OCI-LY7 (cell line): Measurements from ENCODE around the gene ARHGEF4. TPM values are rescaled to one million over a fixed set of nuclear protein-coding genes. Genes with fewer than 3 reads are reported as not detected.

Experiments
- BruUV-seq: library from RNA; stranded (reverse); fragments of 400-500 nt; replicated peaks from 2 replicates; lab custom pipeline; 2021; lab: Mats Ljungman, UMichigan
- CTCF ChIA-PET: fragments of 300-600 bp; sonication (Branson Sonifier 250); formaldehyde crosslinking; loops from one replicate; lab custom pipeline; 2022; ENCODE audit warnings: antibody characterized with exemption; ENCODE audit not compliant: unreplicated experiment; lab: Charles Lee
- POLR2A ChIA-PET: fragments of 300-600 bp; sonication (Branson Sonifier 250); formaldehyde crosslinking; loops from one replicate; lab custom pipeline; 2022; ENCODE audit warnings: antibody characterized with exemption; lab: Charles Lee
- DNase-seq: peaks from one replicate; pipeline ENCODE4 v3.0.0-alpha.2; 2015; ENCODE audit warnings: low spot score
- H2AFZ ChIP-seq: fragments of 200-600 bp; sonication (generic), shearing (Covaris generic); 2 replicates; pipeline ENCODE4 v1.6.1; 2014; ENCODE audit warnings: mild to moderate bottlenecking, antibody characterized with exemption, low read length, moderate library complexity
- H3K27ac ChIP-seq: fragments of 200-600 bp; sonication (generic); 2 replicates; pipeline ENCODE4 v1.5.1; 2014; ENCODE audit warnings: mixed run types, low read depth, mild to moderate bottlenecking, moderate library complexity, low read length, inconsistent platforms; ENCODE audit not compliant: poor library complexity, severe bottlenecking
- H3K36me3 ChIP-seq: fragments of 200-600 bp; sonication (generic); 2 replicates; pipeline ENCODE4 v1.6.1; 2014; ENCODE audit warnings: mild to moderate bottlenecking, antibody characterized with exemption, low read length, moderate library complexity, mixed read lengths; ENCODE audit not compliant: insufficient read depth
- H3K4me1 ChIP-seq: fragments of 200-600 bp; sonication (generic); 2 replicates; pipeline ENCODE4 v1.5.1; 2014; ENCODE audit warnings: mild to moderate bottlenecking, low read length; ENCODE audit not compliant: insufficient read depth, poor library complexity, severe bottlenecking
- H3K4me2 ChIP-seq: fragments of 200-600 bp; sonication (generic); 2 replicates; pipeline ENCODE4 v1.6.1; 2014; ENCODE audit warnings: mild to moderate bottlenecking, low read length
- H3K4me3 ChIP-seq: fragments of 200-600 bp; sonication (generic); 2 replicates; pipeline ENCODE4 v1.5.1; 2014; ENCODE audit warnings: mild to moderate bottlenecking, low read depth, low read length; ENCODE audit not compliant: poor library complexity, severe bottlenecking
- H3K79me2 ChIP-seq: fragments of 200-600 bp; sonication (generic); 2 replicates; pipeline ENCODE4 v1.6.1; 2016; ENCODE audit warnings: low read depth, mild to moderate bottlenecking, low read length, moderate library complexity, mixed read lengths; ENCODE audit not compliant: insufficient read depth
- H3K9me2 ChIP-seq: fragments of 200-600 bp; sonication (generic); 2 replicates; pipeline ENCODE4 v1.6.1; 2016; ENCODE audit warnings: mild to moderate bottlenecking, low read length, mixed read lengths; ENCODE audit not compliant: insufficient read depth
- H3K9me3 ChIP-seq: fragments of 200-600 bp; sonication (generic); 2 replicates; pipeline ENCODE4 v1.6.1; 2014; ENCODE audit warnings: mild to moderate bottlenecking, mixed run types, low read length, mixed read lengths
- H4K20me1 ChIP-seq: fragments of 200-600 bp; sonication (generic); 2 replicates; pipeline ENCODE4 v1.6.1; 2014; ENCODE audit warnings: mild to moderate bottlenecking, antibody characterized with exemption, low read length, moderate library complexity, mixed read lengths; ENCODE audit not compliant: insufficient read depth
- CTCF ChIP-seq: fragments of 200-600 bp; sonication (generic); conservative IDR thresholded peaks from 2 replicates; pipeline ENCODE4 v1.5.1; 2014; ENCODE audit warnings: mild to moderate bottlenecking, antibody characterized with exemption, low read length, moderate library complexity, mixed read lengths
- EZH2phosphoT487 ChIP-seq: fragments of 200-600 bp; sonication (generic); IDR thresholded peaks from 2 replicates; pipeline ENCODE4 v1.6.1; 2018; ENCODE audit warnings: low read depth, borderline replicate concordance, mild to moderate bottlenecking, mixed run types, antibody characterized with exemption, low read length, moderate library complexity, mixed read lengths
- intact Hi-C: fragments of 100-400 bp; cut with micrococcal nuclease; formaldehyde crosslinking; loops from one replicate; pipeline ENCODE4 v1.10.0; 2022; ENCODE audit not compliant: unreplicated experiment
- total RNA-seq, 2 experiments: library from RNA; depleted of rRNA in 1 of 2; stranded (reverse); fragments of >200 nt in 1 of 2; shearing (Covaris generic) in 1 of 2; gene quantifications; 2 replicates each; pipeline ENCODE4 v1.2.3, GENCODE V29; 2014 to 2022

Gene ARHGEF4
- total RNA-seq, 2 experiments from 2014 or later, result 1.1 to 1.7 TPM

GRCh38 chr2:131037398-131038257, 200.9 kb downstream of the ARHGEF4 start:
- POLR2A ChIA-PET, result interaction anchor here (1.0 kb wide), 1 partner anchor 15 kb away, joined by 3 read pairs; no protein-coding TSS in a partner anchor
- H3K9me3 ChIP-seq, result no peaks in the 10 kb centered on the region

DNA sequence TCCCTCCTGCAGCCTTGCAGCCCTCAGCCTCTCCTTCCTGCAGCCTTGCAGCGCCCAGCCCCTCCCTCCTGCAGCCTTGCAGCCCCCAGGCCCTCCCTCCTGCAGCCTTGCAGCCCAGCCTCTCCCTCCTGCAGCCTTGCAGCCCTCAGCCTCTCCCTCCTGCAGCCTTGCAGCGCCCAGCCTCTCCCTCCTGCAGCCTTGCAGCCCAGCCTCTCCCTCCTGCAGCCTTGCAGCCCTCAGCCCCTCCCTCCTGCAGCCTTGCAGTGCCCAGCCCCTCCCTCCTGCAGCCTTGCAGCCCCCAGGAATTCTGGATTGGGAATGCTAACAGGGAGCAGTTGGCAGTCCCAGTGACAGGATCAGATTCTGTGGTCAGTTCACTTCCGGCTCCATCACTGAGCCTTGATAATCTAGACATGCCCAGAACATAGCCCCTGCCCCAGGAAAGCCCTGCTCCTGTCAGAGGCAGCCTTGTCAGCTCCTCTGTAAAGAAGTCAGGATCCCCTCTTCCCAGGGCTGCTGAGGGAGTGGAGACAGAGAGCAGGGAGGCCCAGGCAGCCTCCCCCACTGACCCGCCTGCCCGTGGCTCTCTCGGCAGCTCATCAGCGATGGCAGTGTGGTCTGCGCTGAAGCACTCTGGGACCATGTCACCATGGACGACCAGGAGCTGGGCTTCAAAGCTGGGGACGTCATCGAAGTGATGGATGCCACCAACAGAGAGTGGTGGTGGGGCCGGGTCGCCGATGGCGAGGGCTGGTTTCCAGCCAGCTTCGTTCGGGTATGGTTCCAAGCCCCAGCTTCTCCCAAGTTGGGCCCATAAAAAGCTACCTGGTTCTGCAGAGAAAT, 201.8 kb downstream of the ARHGEF4 start:
- Histone ChIP-seq H3K4me1 (no peaks in the 10 kb centered on the region), H4K20me1 (no peaks in the 10 kb centered on the region), H3K79me2 (no peaks in the 10 kb centered on the region), H3K9me2 (no peaks in the 10 kb centered on the region), H3K9me3 (no peaks in the 10 kb centered on the region), H3K4me2 (no peak overlapping the region), H3K27ac (no peak overlapping the region), H3K4me3 (no peak overlapping the region), H3K36me3 (no peaks in the 10 kb centered on the region), H2AFZ (no peak overlapping the region)
- TF ChIP-seq CTCF, result no peak
- TF ChIP-seq EZH2phosphoT487, result no peak
- intact Hi-C loops, result no loop called here
- no peak for DNase-seq
- POLR2A ChIA-PET, result interaction anchor here (1.0 kb wide), 1 partner anchor 16 kb away, joined by 3 read pairs; no protein-coding TSS in a partner anchor
- BruUV-seq, result no TSS peak
- CTCF ChIA-PET, result no interaction called here

More at GRCh38 chr2:131037398-131038257, 200.9 kb downstream of the ARHGEF4 start:
- no TSS peak for BruUV-seq
- no peak overlapping the region for H2AFZ ChIP-seq
- H3K9me2 ChIP-seq, result no peaks in the 10 kb centered on the region
- no peaks in the 10 kb centered on the region for H3K4me1 ChIP-seq
- no peak for TF ChIP-seq CTCF
- no peak for TF ChIP-seq EZH2phosphoT487
- no peaks in the 10 kb centered on the region for H4K20me1 ChIP-seq
- no peak for DNase-seq
- H3K79me2 ChIP-seq, result no peaks in the 10 kb centered on the region
- CTCF ChIA-PET, result no interaction called here
- no peak overlapping the region for H3K27ac ChIP-seq
- intact Hi-C loops, result no loop called here
- no peak overlapping the region for H3K4me3 ChIP-seq
- H3K4me2 ChIP-seq, result no peak overlapping the region
- H3K36me3 ChIP-seq, result no peaks in the 10 kb centered on the region
